GM12875 (cell line): ENCODE results near the gene NPY1R.

Experiments
- H3K4me3 ChIP-seq: one replicate; pipeline ENCODE4 v1.5.1; 2011; ENCODE audit warnings: low read depth, low read length, control low read depth
- CTCF ChIP-seq: IDR thresholded peaks from 2 replicates; pipeline ENCODE4 v1.5.1; 2011; ENCODE audit warnings: low read depth, mild to moderate bottlenecking, control low read depth, inconsistent platforms, low read length, moderate library complexity, borderline replicate concordance; ENCODE audit not compliant: insufficient read depth

The NPY1R gene

GRCh38 chr4:163317110-163317509 is 15.3 kb downstream of the NPY1R start:
- H3K4me3 ChIP-seq: no peak overlapping the region
- no peak for TF ChIP-seq CTCF

- TF ChIP-seq CTCF: no peak
- no peak overlapping the region for H3K4me3 ChIP-seq
Observed at GRCh38 chr4:163309466-163309865, 22.9 kb downstream of the NPY1R start.

- TF ChIP-seq CTCF: no peak
- H3K4me3 ChIP-seq: no peak overlapping the region
Observed at GRCh38 chr4:163303069-163303468, 29.3 kb downstream of the NPY1R start.

GRCh38 chr4:163300445-163300844 is 32.0 kb downstream of the NPY1R start:
- no peak overlapping the region for H3K4me3 ChIP-seq
- TF ChIP-seq CTCF: no peak

- H3K4me3 ChIP-seq: no peak overlapping the region
- no peak for TF ChIP-seq CTCF
Observed at GRCh38 chr4:163295138-163295537, 37.3 kb downstream of the NPY1R start.

GRCh38 chr4:163284304-163284703 is 48.1 kb downstream of the NPY1R start:
- no peak for TF ChIP-seq CTCF
- no peak overlapping the region for H3K4me3 ChIP-seq

GRCh38 chr4:163280703-163281519 is 51.5 kb downstream of the NPY1R start:
- H3K4me3 ChIP-seq: no peak overlapping the region
- TF ChIP-seq CTCF: no peak
